HEK293 (cell line): ENCODE results near the gene SRSF6.
A peak's percentile ranks its signal among the peaks of the same experiment; 100 is the strongest.

Experiments
- GLIS2 ChIP-seq: fragments of 450-650 bp; formaldehyde crosslinking; IDR thresholded peaks from 2 replicates; pipeline ENCODE4 v1.5.1; 2016; ENCODE audit warnings: missing biosample characterization, missing genetic modification characterization
- KLF1 ChIP-seq: fragments of 450-650 bp; formaldehyde crosslinking; IDR thresholded peaks from 2 replicates; pipeline ENCODE4 v1.5.1; 2016; ENCODE audit warnings: missing biosample characterization, missing genetic modification characterization
- KLF10 ChIP-seq: fragments of 450-650 bp; IDR thresholded peaks from 2 replicates; pipeline ENCODE4 v1.5.1; 2018; ENCODE audit warnings: missing biosample characterization, mild to moderate bottlenecking, missing genetic modification characterization
- MYNN ChIP-seq: fragments of 450-650 bp; formaldehyde crosslinking; IDR thresholded peaks from 2 replicates; pipeline ENCODE4 v1.5.1; 2016; ENCODE audit warnings: missing biosample characterization, missing genetic modification characterization, borderline replicate concordance
- PRDM1 ChIP-seq: fragments of 450-650 bp; formaldehyde crosslinking; IDR thresholded peaks from 2 replicates; pipeline ENCODE4; 2016; ENCODE audit warnings: missing biosample characterization, missing genetic modification characterization
- REPIN1 ChIP-seq: fragments of 450-650 bp; formaldehyde crosslinking; IDR thresholded peaks from 2 replicates; pipeline ENCODE4 v1.5.1; 2017; ENCODE audit warnings: missing biosample characterization, missing genetic modification characterization, low read depth
- ZFP41 ChIP-seq: fragments of 450-650 bp; formaldehyde crosslinking; IDR thresholded peaks from 2 replicates; pipeline ENCODE4 v1.5.1; 2016; ENCODE audit warnings: missing biosample characterization, missing genetic modification characterization, borderline replicate concordance
- ZNF112 ChIP-seq: fragments of 450-650 bp; formaldehyde crosslinking; IDR thresholded peaks from 2 replicates; pipeline ENCODE4 v1.5.0; 2017; ENCODE audit warnings: missing biosample characterization, missing genetic modification characterization
- ZNF114 ChIP-seq: fragments of 450-650 bp; formaldehyde crosslinking; IDR thresholded peaks from 2 replicates; pipeline ENCODE4 v1.5.0; 2017; ENCODE audit warnings: missing biosample characterization, missing genetic modification characterization
- ZNF335 ChIP-seq: fragments of 450-650 bp; formaldehyde crosslinking; conservative IDR thresholded peaks from 2 replicates; pipeline ENCODE4 v1.5.1; 2016; ENCODE audit warnings: missing biosample characterization, missing genetic modification characterization
- ZNF514 ChIP-seq: fragments of 450-650 bp; formaldehyde crosslinking; IDR thresholded peaks from 2 replicates; pipeline ENCODE4 v1.5.1; 2016; ENCODE audit warnings: missing biosample characterization, missing genetic modification characterization
- ZNF561 ChIP-seq: fragments of 450-650 bp; IDR thresholded peaks from 2 replicates; pipeline ENCODE4 v1.5.1; 2018; ENCODE audit warnings: missing biosample characterization, missing genetic modification characterization, borderline replicate concordance
- ZNF600 ChIP-seq: fragments of 450-650 bp; formaldehyde crosslinking; IDR thresholded peaks from 2 replicates; pipeline ENCODE4 v1.5.1; 2016; ENCODE audit warnings: missing biosample characterization, missing genetic modification characterization
- ZNF747 ChIP-seq: fragments of 450-650 bp; formaldehyde crosslinking; IDR thresholded peaks from 2 replicates; pipeline ENCODE4 v1.5.1; 2016; ENCODE audit warnings: missing biosample characterization, missing genetic modification characterization
- ZNF76 ChIP-seq: fragments of 450-650 bp; formaldehyde crosslinking; IDR thresholded peaks from 2 replicates; pipeline ENCODE4; 2016; ENCODE audit warnings: low read depth, missing biosample characterization, missing genetic modification characterization, borderline replicate concordance
- ZNF843 ChIP-seq: fragments of 450-650 bp; formaldehyde crosslinking; IDR thresholded peaks from 2 replicates; pipeline ENCODE4 v1.5.1; 2016; ENCODE audit warnings: missing biosample characterization, missing genetic modification characterization
- TF ChIP-seq, protein P1 (sequence below): fragments of 450-650 bp; formaldehyde crosslinking; IDR thresholded peaks from 2 replicates; pipeline ENCODE4 v1.5.1; 2016; ENCODE audit warnings: missing biosample characterization, missing genetic modification characterization
- TF ChIP-seq, protein P2 (sequence below): fragments of 450-650 bp; formaldehyde crosslinking; IDR thresholded peaks from 2 replicates; pipeline ENCODE4 v1.5.1; 2016; ENCODE audit warnings: missing biosample characterization, missing genetic modification characterization
- TF ChIP-seq, protein P3 (sequence below): fragments of 450-650 bp; formaldehyde crosslinking; IDR thresholded peaks from 2 replicates; pipeline ENCODE4 v1.5.1; 2017; ENCODE audit warnings: missing biosample characterization, missing genetic modification characterization
- TF ChIP-seq, protein P4 (sequence below): fragments of 450-650 bp; formaldehyde crosslinking; IDR thresholded peaks from 2 replicates; pipeline ENCODE4 v1.5.1; 2016; ENCODE audit warnings: missing biosample characterization, missing genetic modification characterization

SRSF6 gene

DNA sequence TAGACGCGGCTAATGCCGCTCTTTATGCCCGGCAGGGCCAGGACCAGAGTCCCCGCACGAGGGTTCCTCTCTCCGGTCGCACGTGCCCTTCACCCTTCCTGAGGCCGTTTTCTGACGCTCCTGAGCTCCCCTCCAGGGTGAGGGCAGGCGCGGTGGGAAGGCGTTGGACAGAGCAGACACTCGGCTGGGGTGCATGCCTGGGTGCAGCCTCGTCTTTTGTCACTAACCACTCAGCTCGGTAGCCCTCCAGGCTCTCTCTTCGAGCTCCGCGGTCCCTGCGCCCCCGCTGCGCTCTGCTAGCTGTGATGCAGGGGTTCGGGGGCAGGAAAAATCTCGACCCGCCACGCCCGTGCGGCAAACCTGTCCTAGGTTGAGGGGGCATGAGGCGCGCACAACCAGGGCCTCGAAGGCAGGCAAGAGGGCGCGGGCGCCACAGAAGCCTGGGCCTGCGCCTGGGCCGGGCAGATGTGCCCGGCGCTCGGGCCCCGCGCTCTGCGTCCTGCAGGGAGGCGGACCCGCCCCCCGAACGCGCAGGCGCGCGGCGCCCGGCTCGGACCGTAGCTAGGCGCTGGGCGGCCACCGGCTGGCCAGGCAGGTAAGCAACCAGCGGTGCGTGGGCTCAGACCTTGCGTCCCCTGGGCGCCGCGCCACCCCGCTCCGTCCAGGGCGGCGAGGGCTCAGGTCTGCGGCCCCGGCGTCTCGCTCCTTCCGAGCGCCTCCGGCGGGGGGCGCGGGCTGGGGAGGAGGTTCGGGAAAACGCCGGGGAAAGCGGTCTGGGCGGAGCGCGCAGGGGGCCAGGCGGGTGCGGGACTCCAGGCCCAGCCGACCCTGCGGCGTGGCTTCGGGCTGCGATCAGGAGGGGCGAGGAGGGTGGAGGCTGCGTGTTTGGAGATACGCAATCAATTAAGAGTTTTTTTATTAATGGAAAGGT lies 49.7 kb downstream of the SRSF6 start, which contains the start of gene L3MBTL1 (continued):
- TF ChIP-seq ZNF114: no peak
- peak; percentile 50 for TF ChIP-seq ZNF600 (tag by site-specific recombination)
- no peak for TF ChIP-seq REPIN1 (tag by site-specific recombination)
- TF ChIP-seq, protein P1, sequence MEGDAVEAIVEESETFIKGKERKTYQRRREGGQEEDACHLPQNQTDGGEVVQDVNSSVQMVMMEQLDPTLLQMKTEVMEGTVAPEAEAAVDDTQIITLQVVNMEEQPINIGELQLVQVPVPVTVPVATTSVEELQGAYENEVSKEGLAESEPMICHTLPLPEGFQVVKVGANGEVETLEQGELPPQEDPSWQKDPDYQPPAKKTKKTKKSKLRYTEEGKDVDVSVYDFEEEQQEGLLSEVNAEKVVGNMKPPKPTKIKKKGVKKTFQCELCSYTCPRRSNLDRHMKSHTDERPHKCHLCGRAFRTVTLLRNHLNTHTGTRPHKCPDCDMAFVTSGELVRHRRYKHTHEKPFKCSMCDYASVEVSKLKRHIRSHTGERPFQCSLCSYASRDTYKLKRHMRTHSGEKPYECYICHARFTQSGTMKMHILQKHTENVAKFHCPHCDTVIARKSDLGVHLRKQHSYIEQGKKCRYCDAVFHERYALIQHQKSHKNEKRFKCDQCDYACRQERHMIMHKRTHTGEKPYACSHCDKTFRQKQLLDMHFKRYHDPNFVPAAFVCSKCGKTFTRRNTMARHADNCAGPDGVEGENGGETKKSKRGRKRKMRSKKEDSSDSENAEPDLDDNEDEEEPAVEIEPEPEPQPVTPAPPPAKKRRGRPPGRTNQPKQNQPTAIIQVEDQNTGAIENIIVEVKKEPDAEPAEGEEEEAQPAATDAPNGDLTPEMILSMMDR (tag by site-specific recombination): peak; percentile 39; the same call in 1 of the 2 replicates
- peak; percentile 84 for TF ChIP-seq PRDM1 (tag by site-specific recombination)
- TF ChIP-seq KLF10 (tag by site-specific recombination): peak; percentile 34; the same call in 1 of the 2 replicates
- TF ChIP-seq ZNF843 (tag by site-specific recombination): no peak
- peak; percentile 96 for TF ChIP-seq ZNF561 (tag by site-specific recombination)
- TF ChIP-seq KLF1 (tag by site-specific recombination): peak; percentile 57
- 0 out of 2 replicates have a peak, but pooled peaks have one; percentile 51 for TF ChIP-seq ZNF76 (tag by site-specific recombination)
- TF ChIP-seq, protein P2, sequence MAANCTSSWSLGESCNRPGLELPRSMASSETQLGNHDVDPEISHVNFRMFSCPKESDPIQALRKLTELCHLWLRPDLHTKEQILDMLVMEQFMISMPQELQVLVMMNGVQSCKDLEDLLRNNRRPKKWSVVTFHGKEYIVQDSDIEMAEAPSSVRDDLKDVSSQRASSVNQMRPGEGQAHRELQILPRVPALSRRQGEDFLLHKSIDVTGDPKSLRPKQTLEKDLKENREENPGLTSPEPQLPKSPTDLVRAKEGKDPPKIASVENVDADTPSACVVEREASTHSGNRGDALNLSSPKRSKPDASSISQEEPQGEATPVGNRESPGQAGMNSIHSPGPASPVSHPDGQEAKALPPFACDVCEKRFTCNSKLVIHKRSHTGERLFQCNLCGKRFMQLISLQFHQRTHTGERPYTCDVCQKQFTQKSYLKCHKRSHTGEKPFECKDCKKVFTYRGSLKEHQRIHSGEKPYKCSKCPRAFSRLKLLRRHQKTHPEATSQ: no peak
- TF ChIP-seq, protein P3, sequence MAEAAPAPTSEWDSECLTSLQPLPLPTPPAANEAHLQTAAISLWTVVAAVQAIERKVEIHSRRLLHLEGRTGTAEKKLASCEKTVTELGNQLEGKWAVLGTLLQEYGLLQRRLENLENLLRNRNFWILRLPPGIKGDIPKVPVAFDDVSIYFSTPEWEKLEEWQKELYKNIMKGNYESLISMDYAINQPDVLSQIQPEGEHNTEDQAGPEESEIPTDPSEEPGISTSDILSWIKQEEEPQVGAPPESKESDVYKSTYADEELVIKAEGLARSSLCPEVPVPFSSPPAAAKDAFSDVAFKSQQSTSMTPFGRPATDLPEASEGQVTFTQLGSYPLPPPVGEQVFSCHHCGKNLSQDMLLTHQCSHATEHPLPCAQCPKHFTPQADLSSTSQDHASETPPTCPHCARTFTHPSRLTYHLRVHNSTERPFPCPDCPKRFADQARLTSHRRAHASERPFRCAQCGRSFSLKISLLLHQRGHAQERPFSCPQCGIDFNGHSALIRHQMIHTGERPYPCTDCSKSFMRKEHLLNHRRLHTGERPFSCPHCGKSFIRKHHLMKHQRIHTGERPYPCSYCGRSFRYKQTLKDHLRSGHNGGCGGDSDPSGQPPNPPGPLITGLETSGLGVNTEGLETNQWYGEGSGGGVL (tag by site-specific recombination): 0 out of 2 replicates have a peak, but pooled peaks have one; percentile 23
- TF ChIP-seq ZNF747 (tag by site-specific recombination): no peak
- TF ChIP-seq, protein P4, sequence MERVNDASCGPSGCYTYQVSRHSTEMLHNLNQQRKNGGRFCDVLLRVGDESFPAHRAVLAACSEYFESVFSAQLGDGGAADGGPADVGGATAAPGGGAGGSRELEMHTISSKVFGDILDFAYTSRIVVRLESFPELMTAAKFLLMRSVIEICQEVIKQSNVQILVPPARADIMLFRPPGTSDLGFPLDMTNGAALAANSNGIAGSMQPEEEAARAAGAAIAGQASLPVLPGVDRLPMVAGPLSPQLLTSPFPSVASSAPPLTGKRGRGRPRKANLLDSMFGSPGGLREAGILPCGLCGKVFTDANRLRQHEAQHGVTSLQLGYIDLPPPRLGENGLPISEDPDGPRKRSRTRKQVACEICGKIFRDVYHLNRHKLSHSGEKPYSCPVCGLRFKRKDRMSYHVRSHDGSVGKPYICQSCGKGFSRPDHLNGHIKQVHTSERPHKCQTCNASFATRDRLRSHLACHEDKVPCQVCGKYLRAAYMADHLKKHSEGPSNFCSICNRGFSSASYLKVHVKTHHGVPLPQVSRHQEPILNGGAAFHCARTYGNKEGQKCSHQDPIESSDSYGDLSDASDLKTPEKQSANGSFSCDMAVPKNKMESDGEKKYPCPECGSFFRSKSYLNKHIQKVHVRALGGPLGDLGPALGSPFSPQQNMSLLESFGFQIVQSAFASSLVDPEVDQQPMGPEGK (tag by site-specific recombination): peak; percentile 47
- peak; percentile 90 for TF ChIP-seq GLIS2 (tag by site-specific recombination)
- no peak for TF ChIP-seq ZFP41 (tag by site-specific recombination)
- TF ChIP-seq ZNF514 (tag by site-specific recombination): no peak
- peak; percentile 62 for TF ChIP-seq ZNF335 (tag by site-specific recombination)
- no peak for TF ChIP-seq MYNN (tag by site-specific recombination)
- no peak for TF ChIP-seq ZNF112 (tag by site-specific recombination)
- TF ChIP-seq, all 188 proteins: peak for 25
